ENCODE results near the gene CD96. TPM values are rescaled to one million over a fixed set of nuclear protein-coding genes. Genes with fewer than 3 reads are reported as not detected.

The CD96 gene
- total and polyA plus RNA-seq, 7 experiments from 2014 or later = 142 to 309 (median 205) TPM

DNA sequence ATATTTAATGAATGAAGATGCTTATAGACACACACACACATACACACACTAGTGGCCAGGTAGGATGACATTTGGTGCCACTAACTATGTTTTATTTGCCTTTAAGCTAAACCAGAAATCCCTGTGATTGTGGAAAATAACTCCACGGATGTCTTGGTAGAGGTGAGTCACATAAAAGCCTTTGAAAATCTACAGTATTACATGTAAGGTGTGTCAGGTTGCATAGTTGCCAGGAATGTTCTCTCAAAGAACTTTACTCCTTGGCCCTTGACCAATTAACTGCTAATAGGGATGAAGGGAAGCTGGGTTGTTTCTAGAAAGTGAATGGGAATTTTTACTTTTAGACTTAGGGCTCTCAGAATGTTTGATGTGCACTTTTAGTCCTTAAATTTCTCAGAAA, 43.2 kb downstream of the CD96 start:
- Mint-ChIP-seq H3K36me3 (peaks cover 33 to 89% (median 78%) of the 10 kb centered on the region in 5 donors), H3K27me3 (no peaks in the 10 kb centered on the region), H3K9me3 (peaks cover 0 to 3% (median 0%) of the 10 kb centered on the region in 11 donors), H3K4me1 (peaks cover 7 to 69% (median 30%) of the 10 kb centered on the region in 7 donors), H3K4me3 (no peak overlapping the region), H3K27ac (no peak overlapping the region)
- ChIA-PET POLR2A (no interaction called here), CTCF (no interaction called here)
- Histone ChIP-seq H3K27ac (ENCODE audit: low read depth, low read length) (no peak overlapping the region), H3K36me3 (ENCODE audit: control insufficient read depth in 2 of 3, insufficient read depth in 3 of 3, low read length in 3 of 3) (peaks cover 0 to 69% (median 4%) of the 10 kb centered on the region in 3 experiments), H3K9me3 (ENCODE audit: control insufficient read depth in 2 of 3, low read length in 3 of 3) (no peaks in the 10 kb centered on the region), H3K4me1 (ENCODE audit: control insufficient read depth in 2 of 2, insufficient read depth in 2 of 2, low read length in 2 of 2) (peaks cover 0 to 2% of the 10 kb centered on the region in 2 donors), H3K27me3 (ENCODE audit: control insufficient read depth in 2 of 2, insufficient read depth in 2 of 2, low read length in 2 of 2) (no peaks in the 10 kb centered on the region), H3K4me3 (ENCODE audit: low read length) (no peak overlapping the region)
- DNase-seq (no peak), ATAC-seq (no peak)
- intact Hi-C loops (cut with micrococcal nuclease) = no loop called here

GRCh38 chr3:111588527-111588926, 46.5 kb downstream of the CD96 start:
- POLR2A ChIA-PET = interaction anchor here (0.6 kb wide), 1 partner anchor 8 kb away, joined by 3 read pairs; no protein-coding TSS in a partner anchor
- CTCF ChIA-PET = no interaction called here
- no peak for DNase-seq
- Histone ChIP-seq H3K4me3 (ENCODE audit: low read length) (no peak overlapping the region), H3K4me1 (ENCODE audit: control insufficient read depth in 2 of 2, insufficient read depth in 2 of 2, low read length in 2 of 2) (peaks cover 0 to 8% of the 10 kb centered on the region in 2 donors), H3K27me3 (ENCODE audit: control insufficient read depth in 2 of 2, insufficient read depth in 2 of 2, low read length in 2 of 2) (no peaks in the 10 kb centered on the region), H3K27ac (ENCODE audit: low read depth, low read length) (no peak overlapping the region), H3K9me3 (ENCODE audit: control insufficient read depth in 2 of 3, low read length in 3 of 3) (no peaks in the 10 kb centered on the region), H3K36me3 (ENCODE audit: control insufficient read depth in 2 of 3, insufficient read depth in 3 of 3, low read length in 3 of 3) (peaks cover 0 to 71% (median 4%) of the 10 kb centered on the region in 3 experiments)
- H3K36me3 Mint-ChIP-seq = peaks cover 23 to 82% (median 59%) of the 10 kb centered on the region in 5 donors
- H3K27ac Mint-ChIP-seq = peak overlapping the region in 1 of 9 donors; percentile 6
- peaks cover 3 to 67% (median 20%) of the 10 kb centered on the region in 7 donors for H3K4me1 Mint-ChIP-seq
- H3K9me3 Mint-ChIP-seq = peaks cover 0 to 3% (median 0%) of the 10 kb centered on the region in 11 donors
- no peaks in the 10 kb centered on the region for H3K27me3 Mint-ChIP-seq
- H3K4me3 Mint-ChIP-seq = no peak overlapping the region
- no peak for ATAC-seq
- intact Hi-C loops (cut with micrococcal nuclease) = no loop called here

DNA sequence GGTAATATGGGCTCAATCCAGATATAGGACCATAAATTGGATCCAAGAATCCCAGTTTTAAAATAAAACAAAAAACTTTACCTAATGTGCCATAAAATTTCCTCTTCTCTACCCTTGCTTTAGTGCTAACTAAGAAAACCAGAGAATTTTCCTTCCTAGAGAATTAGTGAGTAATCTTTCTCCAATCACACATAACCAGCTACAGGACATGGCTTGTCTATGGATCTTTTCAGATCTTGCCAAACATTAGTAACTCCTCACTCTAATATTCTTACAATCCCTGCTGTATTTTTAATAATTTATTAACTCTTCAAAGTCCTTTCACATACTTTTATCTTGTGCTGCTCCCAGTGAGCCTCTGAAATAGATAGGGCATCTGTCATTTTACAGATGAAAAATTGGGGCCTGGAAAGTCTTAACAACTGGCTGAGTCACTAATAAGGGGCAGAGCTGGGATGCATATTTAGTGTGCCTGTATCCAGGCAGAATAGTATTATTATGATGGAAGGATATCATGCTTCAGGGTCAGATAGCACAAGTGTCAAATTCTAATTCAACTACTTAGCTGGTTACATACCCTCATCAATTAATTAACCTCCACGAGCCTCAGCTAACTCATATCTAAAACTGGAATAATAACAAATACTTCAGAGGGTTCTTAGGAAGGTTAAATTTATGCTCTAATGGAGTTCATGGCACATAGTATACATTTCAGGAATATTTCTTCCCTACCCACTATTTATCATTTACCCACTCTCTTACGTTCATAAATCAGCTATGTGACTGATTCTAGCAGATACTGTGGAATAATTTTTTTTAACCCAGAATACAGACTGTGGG, 47.5 kb downstream of the CD96 start:
- intact Hi-C loops (cut with micrococcal nuclease) = loop anchor here (2.0 to 10.0 kb wide), 2 partner anchors 17 to 905 kb away; partner anchors contain the start of gene BTLA (in 1 of the 2)
- peaks cover 0 to 13% of the 10 kb centered on the region in 2 donors for H3K4me1 ChIP-seq (ENCODE audit: control insufficient read depth in 2 of 2, insufficient read depth in 2 of 2, low read length in 2 of 2)
- DNase-seq (no peak), ATAC-seq (no peak)
- Mint-ChIP-seq H3K27ac (peak overlapping the region in 3 of 9 donors; percentile 24 to 76 (median 38)), H3K9me3 (peaks cover 0 to 3% (median 0%) of the 10 kb centered on the region in 11 donors), H3K4me1 (peaks cover 11 to 73% (median 30%) of the 10 kb centered on the region in 7 donors), H3K4me3 (peak overlapping the region in 1 of 10 donors; percentile 29), H3K27me3 (no peaks in the 10 kb centered on the region), H3K36me3 (peaks cover 20 to 83% (median 61%) of the 10 kb centered on the region in 5 donors)
- no peaks in the 10 kb centered on the region for H3K27me3 ChIP-seq (ENCODE audit: control insufficient read depth in 2 of 2, insufficient read depth in 2 of 2, low read length in 2 of 2)
- ChIA-PET CTCF (interaction anchor here (0.6 kb wide), 1 partner anchor 306 kb away, joined by 8 read pairs; no protein-coding TSS in a partner anchor), POLR2A (interaction anchor here (0.6 to 1.1 kb wide), 2 partner anchors 9 to 10 kb away, joined by 3 read pairs; no protein-coding TSS in a partner anchor)
- no peak overlapping the region for H3K4me3 ChIP-seq (ENCODE audit: low read length)
- no peaks in the 10 kb centered on the region for H3K9me3 ChIP-seq (ENCODE audit: control insufficient read depth in 2 of 3, low read length in 3 of 3)
- H3K27ac ChIP-seq (ENCODE audit: low read depth, low read length) = no peak overlapping the region
- peaks cover 0 to 72% (median 0%) of the 10 kb centered on the region in 3 experiments for H3K36me3 ChIP-seq (ENCODE audit: control insufficient read depth in 2 of 3, insufficient read depth in 3 of 3, low read length in 3 of 3)

- no peak for DNase-seq
- Mint-ChIP-seq H3K36me3 (peaks cover 20 to 79% (median 61%) of the 10 kb centered on the region in 5 donors), H3K9me3 (peaks cover 0 to 3% (median 0%) of the 10 kb centered on the region in 11 donors), H3K27ac (peak overlapping the region in 3 of 9 donors; percentile 9 to 48 (median 24)), H3K4me1 (peaks cover 11 to 77% (median 32%) of the 10 kb centered on the region in 7 donors), H3K27me3 (no peaks in the 10 kb centered on the region), H3K4me3 (peak overlapping the region in 1 of 10 donors; percentile 29)
- no peaks in the 10 kb centered on the region for H3K9me3 ChIP-seq (ENCODE audit: control insufficient read depth in 2 of 3, low read length in 3 of 3)
- no peak overlapping the region for H3K27ac ChIP-seq (ENCODE audit: low read depth, low read length)
- intact Hi-C loops (cut with micrococcal nuclease) = loop anchor here (2.0 to 10.0 kb wide), 2 partner anchors 17 to 905 kb away; partner anchors contain the start of gene BTLA (in 1 of the 2)
- peaks cover 0 to 75% (median 0%) of the 10 kb centered on the region in 3 experiments for H3K36me3 ChIP-seq (ENCODE audit: control insufficient read depth in 2 of 3, insufficient read depth in 3 of 3, low read length in 3 of 3)
- CTCF ChIA-PET = interaction anchor here (0.6 kb wide), 1 partner anchor 305 kb away, joined by 8 read pairs; no protein-coding TSS in a partner anchor
- no peak for ATAC-seq
- H3K27me3 ChIP-seq (ENCODE audit: control insufficient read depth in 2 of 2, insufficient read depth in 2 of 2, low read length in 2 of 2) = no peaks in the 10 kb centered on the region
- POLR2A ChIA-PET = interaction anchor here (1.1 kb wide), 1 partner anchor 10 kb away, joined by 3 read pairs; no protein-coding TSS in a partner anchor
- peaks cover 0 to 18% of the 10 kb centered on the region in 2 donors for H3K4me1 ChIP-seq (ENCODE audit: control insufficient read depth in 2 of 2, insufficient read depth in 2 of 2, low read length in 2 of 2)
- H3K4me3 ChIP-seq (ENCODE audit: low read length) = no peak overlapping the region
These were observed 48.1 kb downstream of the CD96 start for GRCh38 chr3:111590143-111590491.

- peak overlapping the region in 1 of 10 donors; percentile 46 for H3K4me3 Mint-ChIP-seq
- peaks cover 0 to 21% of the 10 kb centered on the region in 2 donors for H3K4me1 ChIP-seq (ENCODE audit: control insufficient read depth in 2 of 2, insufficient read depth in 2 of 2, low read length in 2 of 2)
- ATAC-seq (no peak), DNase-seq (no peak)
- peak overlapping the region in 2 of 9 donors; percentile 8 to 21 for H3K27ac Mint-ChIP-seq
- no peaks in the 10 kb centered on the region for H3K27me3 Mint-ChIP-seq
- H3K4me1 Mint-ChIP-seq = peaks cover 11 to 86% (median 36%) of the 10 kb centered on the region in 7 donors
- CTCF ChIA-PET = no interaction called here
- H3K36me3 ChIP-seq (ENCODE audit: control insufficient read depth in 2 of 3, insufficient read depth in 3 of 3, low read length in 3 of 3) = peaks cover 0 to 66% (median 0%) of the 10 kb centered on the region in 3 experiments
- H3K27ac ChIP-seq (ENCODE audit: low read depth, low read length) = no peak overlapping the region
- intact Hi-C loops (cut with micrococcal nuclease) = loop anchor here (2.0 to 10.0 kb wide), 2 partner anchors 19 to 903 kb away; partner anchors contain the start of gene BTLA (in 1 of the 2)
- H3K36me3 Mint-ChIP-seq = peaks cover 16 to 73% (median 50%) of the 10 kb centered on the region in 5 donors
- no peaks in the 10 kb centered on the region for H3K27me3 ChIP-seq (ENCODE audit: control insufficient read depth in 2 of 2, insufficient read depth in 2 of 2, low read length in 2 of 2)
- no peak overlapping the region for H3K4me3 ChIP-seq (ENCODE audit: low read length)
- POLR2A ChIA-PET = interaction anchor here (0.6 to 0.7 kb wide), 2 partner anchors 26 to 37 kb away, joined by 3 to 4 read pairs; no protein-coding TSS in a partner anchor
- H3K9me3 ChIP-seq (ENCODE audit: control insufficient read depth in 2 of 3, low read length in 3 of 3) = no peaks in the 10 kb centered on the region
- peaks cover 0 to 3% (median 0%) of the 10 kb centered on the region in 11 donors for H3K9me3 Mint-ChIP-seq
These were observed 49.6 kb downstream of the CD96 start for GRCh38 chr3:111591555-111591954.

GRCh38 chr3:111592143-111592542, 50.1 kb downstream of the CD96 start:
- Mint-ChIP-seq H3K9me3 (no peaks in the 10 kb centered on the region), H3K4me3 (peak overlapping the region in 1 of 10 donors; percentile 83), H3K27ac (peak overlapping the region in 7 of 9 donors; percentile 6 to 91 (median 51)), H3K4me1 (peaks cover 11 to 87% (median 36%) of the 10 kb centered on the region in 7 donors), H3K36me3 (peaks cover 12 to 70% (median 45%) of the 10 kb centered on the region in 5 donors), H3K27me3 (no peaks in the 10 kb centered on the region)
- no peaks in the 10 kb centered on the region for H3K27me3 ChIP-seq (ENCODE audit: control insufficient read depth in 2 of 2, insufficient read depth in 2 of 2, low read length in 2 of 2)
- CTCF ChIA-PET = no interaction called here
- intact Hi-C loops (cut with micrococcal nuclease) = loop anchor here (2.0 to 10.0 kb wide), 2 partner anchors 17 to 903 kb away; partner anchors contain the start of gene BTLA (in 1 of the 2)
- H3K4me3 ChIP-seq (ENCODE audit: low read length) = no peak overlapping the region
- H3K9me3 ChIP-seq (ENCODE audit: control insufficient read depth in 2 of 3, low read length in 3 of 3) = no peaks in the 10 kb centered on the region
- H3K4me1 ChIP-seq (ENCODE audit: control insufficient read depth in 2 of 2, insufficient read depth in 2 of 2, low read length in 2 of 2) = peaks cover 0 to 21% of the 10 kb centered on the region in 2 donors
- DNase-seq (no peak), ATAC-seq (no peak)
- H3K27ac ChIP-seq (ENCODE audit: low read depth, low read length) = no peak overlapping the region
- POLR2A ChIA-PET = interaction anchor here (0.6 kb wide), 1 partner anchor 27 kb away, joined by 3 read pairs; no protein-coding TSS in a partner anchor
- peaks cover 0 to 61% (median 0%) of the 10 kb centered on the region in 3 experiments for H3K36me3 ChIP-seq (ENCODE audit: control insufficient read depth in 2 of 3, insufficient read depth in 3 of 3, low read length in 3 of 3)

Data from naive thymus-derived CD4-positive, alpha-beta T cell (primary cell).